HL-60 (cell line): ENCODE results near the gene ANKRD33B.
"Not testable (repeated sequence)": the region's sequence is repeated elsewhere in the genome, so short reads cannot be mapped to it uniquely, and the experiment has no call there.

Source experiments
- DNase-seq, 2 experiments: peaks; one replicate each; pipeline ENCODE4 v3.0.0-alpha.2; 2010 to 2020; ENCODE audit warnings: low read depth in 1 of 2, low spot score in 1 of 2
- H3K27ac ChIP-seq: fragments of 250-450 bp; sonication (Bioruptor Pico); replicated peaks from 2 replicates; pipeline ENCODE4 v1.5.1; 2020; ENCODE audit warnings: mild to moderate bottlenecking, moderate library complexity
- H3K27me3 ChIP-seq: fragments of 250-450 bp; sonication (Bioruptor Pico); 2 replicates; pipeline ENCODE4 v1.5.1; 2021; ENCODE audit warnings: mild to moderate bottlenecking, moderate library complexity; ENCODE audit not compliant: insufficient read depth, poor library complexity, severe bottlenecking
- H3K4me3 ChIP-seq: replicated peaks from 2 replicates; pipeline ENCODE4 v1.5.1; 2011; ENCODE audit warnings: mild to moderate bottlenecking, control low read depth, low read length; ENCODE audit not compliant: insufficient read depth
- CTCF ChIP-seq: IDR thresholded peaks from one replicate; pipeline ENCODE4 v1.5.1; 2011; ENCODE audit warnings: low read length, control low read depth, inconsistent platforms; ENCODE audit not compliant: insufficient read depth
- GABPA ChIP-seq: IDR thresholded peaks from 2 replicates; pipeline ENCODE4 v1.6.1; 2012; ENCODE audit warnings: low read depth
- POLR2AphosphoS5 ChIP-seq: IDR thresholded peaks from 2 replicates; pipeline ENCODE4 v1.6.1; 2012; ENCODE audit warnings: low read depth
- REST ChIP-seq: IDR thresholded peaks from 2 replicates; pipeline ENCODE4 v1.6.1; 2012; ENCODE audit warnings: low read depth; ENCODE audit not compliant: insufficient replicate concordance
- SPI1 ChIP-seq: IDR thresholded peaks from 2 replicates; pipeline ENCODE4 v1.6.1; 2012; ENCODE audit warnings: low read depth, mild to moderate bottlenecking, borderline replicate concordance

Gene ANKRD33B

GRCh38 chr5:10565785-10566542 is 2.1 kb downstream of the ANKRD33B start:
- Histone ChIP-seq H3K27ac (peak overlapping the region; percentile 91), H3K27me3 (no peaks in the 10 kb centered on the region)

GRCh38 chr5:10566543-10567068 is 2.7 kb downstream of the ANKRD33B start:
- no peaks in the 10 kb centered on the region for H3K27me3 ChIP-seq
- H3K4me3 ChIP-seq: peak overlapping the region; percentile 95
- TF ChIP-seq CTCF: no peak
- no peak for TF ChIP-seq GABPA
- no peak for DNase-seq
- H3K27ac ChIP-seq: peak overlapping the region; percentile 91

More at GRCh38 chr5:10565785-10566542, 2.1 kb downstream of the ANKRD33B start:
- peak in 1 of 2 experiments; percentile 50 for DNase-seq
- peak overlapping the region; percentile 95 for H3K4me3 ChIP-seq
- TF ChIP-seq CTCF (no peak), POLR2AphosphoS5 (0 out of 2 replicates have a peak, but pooled peaks have one; percentile 4)

- H3K27ac ChIP-seq: peak overlapping the region; percentile 91
- DNase-seq: peak in 1 of 2 experiments; percentile 57
- TF ChIP-seq GABPA (no peak), CTCF (no peak), SPI1 (no peak), POLR2AphosphoS5 (peak; percentile 13; the same call in 1 of the 2 replicates), REST (no peak)
- no peaks in the 10 kb centered on the region for H3K27me3 ChIP-seq
- H3K4me3 ChIP-seq: peak overlapping the region; percentile 95
These were observed 3.3 kb downstream of the ANKRD33B start for GRCh38 chr5:10567121-10567591.

GRCh38 chr5:10567781-10568321 is 4.0 kb downstream of the ANKRD33B start:
- DNase-seq: no peak
- Histone ChIP-seq H3K27ac (peak overlapping the region; percentile 91), H3K27me3 (no peaks in the 10 kb centered on the region), H3K4me3 (peak overlapping the region; percentile 95)
- TF ChIP-seq GABPA (no peak), SPI1 (no peak), REST (no peak), POLR2AphosphoS5 (no peak; the same call in 1 of the 2 replicates), CTCF (no peak)

- H3K4me3 ChIP-seq, DNase-seq: not testable (repeated sequence)
These were observed 6.7 kb downstream of the ANKRD33B start for GRCh38 chr5:10570540-10570939.

More at GRCh38 chr5:10570540-10570939, 6.7 kb downstream of the ANKRD33B start:
- not testable (repeated sequence) for H3K27ac ChIP-seq, H3K27me3 ChIP-seq
